Islet precursor cell (in vitro differentiated cells): ENCODE measurements around the gene ASTL.

Experiments used
- DNase-seq: peaks from one replicate; pipeline ENCODE4 v3.0.0-alpha.2; 2018

Gene ASTL

DNA sequence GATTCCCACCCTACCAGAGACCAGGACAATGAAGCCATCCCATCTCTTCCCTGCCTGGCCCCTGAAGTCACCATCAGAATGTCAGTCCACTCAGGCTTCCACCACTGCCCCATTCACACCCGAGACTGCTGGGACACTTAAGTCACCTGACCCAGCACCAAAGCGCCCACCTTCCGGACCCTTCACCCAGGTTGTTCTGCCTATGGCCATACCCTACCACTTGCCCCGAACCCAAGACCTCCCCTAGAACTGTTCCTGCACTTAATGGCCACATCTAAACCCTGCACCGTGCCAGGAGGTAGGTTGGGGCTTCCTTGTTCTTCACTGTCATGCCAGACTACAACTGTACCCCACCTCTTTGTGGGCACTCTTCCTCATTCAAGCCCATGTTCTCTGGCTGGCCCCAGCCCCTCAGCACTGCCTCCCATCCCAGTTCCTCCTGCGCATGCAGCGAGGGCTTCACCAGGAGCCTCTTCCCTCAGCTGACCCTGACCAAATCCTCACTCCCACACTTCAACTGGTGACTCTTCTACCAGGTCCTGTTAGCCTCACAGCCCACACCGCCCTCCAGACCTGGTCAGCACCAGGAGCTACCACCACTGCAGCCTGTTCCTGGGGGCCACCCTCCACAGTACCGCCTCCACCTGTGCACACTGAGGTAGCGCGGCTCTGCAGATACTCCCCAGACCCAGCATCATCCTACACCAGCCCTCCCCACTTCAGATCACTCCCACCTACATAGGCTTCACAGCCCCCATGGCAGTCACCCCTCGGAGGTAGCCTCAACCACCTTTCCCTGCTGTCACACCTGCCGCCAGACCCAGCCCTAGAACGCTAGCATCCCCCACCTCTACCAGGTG lies 13.7 kb downstream of the ASTL start:
- DNase-seq = no peak

DNA sequence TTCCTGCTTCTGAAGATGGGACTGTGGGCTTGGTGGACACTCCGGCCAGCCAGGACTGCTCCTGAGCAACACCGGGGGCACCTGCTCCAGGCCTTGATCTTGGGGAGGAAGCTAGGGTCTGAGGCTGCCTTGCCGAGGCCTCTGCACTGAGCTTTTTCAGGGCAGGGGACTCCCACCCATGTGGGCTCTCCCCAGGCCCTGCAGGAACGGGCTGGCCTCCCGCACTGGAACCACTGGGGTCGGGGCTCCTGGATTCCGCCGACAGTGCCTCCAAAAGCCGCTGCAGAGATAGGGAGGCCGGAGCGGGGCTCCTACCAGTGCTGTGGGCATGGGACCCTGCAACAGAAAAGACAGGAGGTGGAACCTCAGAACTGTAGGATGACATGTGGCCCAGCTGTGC lies 14.4 kb downstream of the ASTL start:
- DNase-seq = no peak

DNA sequence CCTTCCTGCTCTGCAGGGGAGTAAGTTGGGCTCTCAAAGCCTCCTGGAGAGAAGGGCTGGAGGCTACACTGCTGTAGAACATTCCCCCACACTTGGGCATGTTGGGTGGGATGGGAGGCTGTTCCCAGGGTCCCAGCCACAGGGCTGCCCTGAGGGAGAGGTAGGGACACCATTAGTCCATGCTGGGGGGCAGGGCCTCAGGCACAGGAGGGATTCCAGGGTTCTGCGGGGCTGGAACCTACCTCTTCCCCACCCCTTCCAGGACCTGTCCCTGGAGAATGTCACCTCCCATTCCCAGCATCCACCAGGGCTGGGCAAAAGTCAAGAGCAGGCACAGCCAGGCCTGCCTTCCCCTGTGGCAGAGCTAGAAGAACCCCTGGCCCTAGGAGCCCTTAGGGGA lies 15.0 kb downstream of the ASTL start:
- no peak for DNase-seq

DNA sequence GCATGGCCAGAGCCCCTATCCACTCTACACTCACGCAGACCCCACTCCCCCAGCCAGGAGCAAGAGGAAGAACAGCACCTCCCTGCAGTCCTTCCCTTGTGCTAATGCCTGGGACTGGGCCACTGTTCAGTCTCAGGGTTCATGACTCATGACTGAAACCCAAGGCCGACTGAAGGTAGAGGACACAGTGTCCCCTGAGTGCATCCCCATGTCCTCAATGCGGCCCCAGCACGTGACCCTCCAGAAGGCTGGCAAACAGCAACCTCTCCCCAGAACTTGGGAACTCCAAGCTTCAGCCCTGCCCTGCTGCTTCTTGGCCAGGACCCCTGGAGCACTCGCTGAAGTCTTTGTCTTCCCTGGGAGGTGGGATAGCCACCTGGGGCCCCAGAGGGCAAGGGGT lies 15.9 kb downstream of the ASTL start:
- no peak for DNase-seq

DNA sequence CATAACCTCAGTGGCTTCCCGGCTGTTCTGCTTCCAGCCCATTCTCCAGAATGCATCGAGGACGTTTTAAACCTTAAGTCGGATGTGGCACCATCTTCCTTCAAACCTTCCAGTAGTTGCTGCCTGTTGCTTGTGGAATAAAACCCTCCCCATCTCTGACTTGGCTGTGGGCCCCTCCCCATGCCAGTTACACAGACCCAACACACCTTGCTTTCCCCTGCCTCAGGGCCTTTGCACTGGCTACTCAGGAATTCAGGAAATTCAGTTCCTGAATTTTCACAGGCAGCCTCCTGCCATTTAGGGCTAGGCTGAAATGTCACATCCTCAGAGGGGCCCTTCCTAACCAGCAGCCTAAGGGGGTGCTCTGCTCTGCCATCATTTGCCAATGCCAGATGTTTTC lies 16.9 kb downstream of the ASTL start:
- no peak for DNase-seq

DNA sequence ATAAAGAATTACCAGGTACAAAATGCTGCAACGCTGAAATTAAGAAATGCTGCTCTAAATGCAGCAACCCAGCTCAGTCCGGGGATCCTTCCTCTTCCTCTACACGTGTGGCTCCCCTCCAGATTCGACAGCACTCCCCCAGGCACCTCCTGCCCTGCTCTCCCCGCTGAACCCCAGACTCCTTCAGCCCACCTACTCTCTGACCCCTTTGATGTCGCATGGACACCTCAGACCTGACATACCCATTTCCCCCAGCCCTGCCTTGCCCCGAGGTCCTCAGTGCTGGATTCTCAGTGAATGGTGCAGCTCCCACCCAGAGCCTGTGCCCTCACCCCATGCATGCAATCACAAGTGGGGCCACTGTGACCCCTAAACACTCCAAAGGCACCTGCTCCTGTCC lies 17.3 kb downstream of the ASTL start:
- no peak for DNase-seq

DNA sequence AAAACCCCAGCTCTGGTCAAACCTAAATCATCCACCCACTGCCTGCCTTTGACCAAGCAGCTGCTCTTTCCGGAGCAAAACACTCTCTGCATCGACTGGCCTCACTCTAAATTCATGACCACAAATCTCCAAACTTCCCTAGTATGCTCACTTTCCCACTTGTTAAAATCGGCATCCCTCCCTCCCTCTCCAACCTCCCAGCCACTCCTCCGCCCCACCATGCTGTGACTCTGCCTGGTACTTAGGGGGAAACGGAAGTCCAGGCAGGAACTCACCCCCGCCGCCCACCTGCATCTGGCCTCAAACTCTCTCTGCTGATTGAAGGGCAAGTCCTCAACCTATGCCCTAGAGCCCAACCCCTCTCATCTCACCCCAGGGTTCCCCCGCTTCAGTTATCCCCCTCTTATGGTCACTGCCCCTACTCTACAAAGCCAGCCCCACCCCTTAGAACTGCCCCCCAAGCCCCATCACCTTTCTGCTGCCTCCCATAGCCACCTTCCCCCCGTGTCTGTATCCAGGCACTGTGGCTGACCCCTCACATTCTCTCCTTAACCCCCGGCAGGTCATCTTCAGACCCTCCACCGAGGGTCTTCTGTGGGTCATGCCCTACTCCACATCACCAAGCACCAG lies 18.1 kb downstream of the ASTL start:
- no peak for DNase-seq

DNA sequence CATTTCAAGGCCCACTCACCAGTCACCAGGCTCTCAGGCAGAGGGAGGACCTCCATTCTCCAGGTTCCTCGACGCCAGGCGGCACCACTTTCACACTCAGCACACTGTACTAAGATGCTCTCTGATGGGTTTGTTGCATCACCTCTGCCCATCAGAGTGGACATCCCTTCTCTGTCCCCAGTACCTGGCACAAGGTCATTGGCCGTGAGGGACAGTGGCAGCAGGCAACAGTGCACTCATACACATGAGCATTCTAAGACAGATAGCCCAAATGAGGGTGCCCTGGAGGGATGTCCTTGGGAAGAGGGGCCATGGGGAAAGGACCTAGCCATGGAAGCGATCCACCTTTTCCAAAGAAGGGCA lies 18.9 kb downstream of the ASTL start:
- DNase-seq = no peak

DNA sequence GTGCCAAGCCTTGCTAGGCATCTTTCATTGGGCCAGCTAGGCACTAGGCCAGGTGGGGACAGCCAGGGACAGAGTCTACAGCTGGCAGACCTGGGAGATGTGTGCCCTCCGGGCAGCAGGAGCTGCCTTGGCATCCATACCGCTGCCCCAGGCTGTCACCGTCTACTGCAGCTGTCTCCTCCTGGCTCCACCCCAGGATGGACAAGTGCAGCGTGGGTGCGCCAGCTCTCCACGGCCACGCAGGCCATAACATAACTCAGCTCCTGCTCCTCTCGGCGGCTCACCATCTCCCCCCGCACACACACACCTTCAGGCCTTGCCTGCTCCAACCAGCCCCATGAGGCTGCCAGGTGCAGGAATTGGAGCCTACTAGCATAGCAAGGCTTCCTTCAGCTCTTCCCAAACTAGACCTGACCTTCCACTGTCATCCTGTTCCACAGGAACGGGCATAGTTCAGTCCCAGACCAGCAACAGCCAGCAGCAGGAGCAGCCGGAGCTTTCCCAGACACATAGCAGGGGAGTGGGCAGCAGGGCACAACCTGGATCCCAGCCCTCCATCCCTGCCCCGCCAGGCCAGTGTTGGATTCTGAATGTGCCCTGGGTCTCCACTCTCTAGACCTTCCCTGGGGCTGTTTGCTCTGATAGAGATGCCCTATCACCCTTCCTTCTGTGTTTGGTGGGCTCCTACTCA lies 19.5 kb downstream of the ASTL start:
- no peak for DNase-seq

DNA sequence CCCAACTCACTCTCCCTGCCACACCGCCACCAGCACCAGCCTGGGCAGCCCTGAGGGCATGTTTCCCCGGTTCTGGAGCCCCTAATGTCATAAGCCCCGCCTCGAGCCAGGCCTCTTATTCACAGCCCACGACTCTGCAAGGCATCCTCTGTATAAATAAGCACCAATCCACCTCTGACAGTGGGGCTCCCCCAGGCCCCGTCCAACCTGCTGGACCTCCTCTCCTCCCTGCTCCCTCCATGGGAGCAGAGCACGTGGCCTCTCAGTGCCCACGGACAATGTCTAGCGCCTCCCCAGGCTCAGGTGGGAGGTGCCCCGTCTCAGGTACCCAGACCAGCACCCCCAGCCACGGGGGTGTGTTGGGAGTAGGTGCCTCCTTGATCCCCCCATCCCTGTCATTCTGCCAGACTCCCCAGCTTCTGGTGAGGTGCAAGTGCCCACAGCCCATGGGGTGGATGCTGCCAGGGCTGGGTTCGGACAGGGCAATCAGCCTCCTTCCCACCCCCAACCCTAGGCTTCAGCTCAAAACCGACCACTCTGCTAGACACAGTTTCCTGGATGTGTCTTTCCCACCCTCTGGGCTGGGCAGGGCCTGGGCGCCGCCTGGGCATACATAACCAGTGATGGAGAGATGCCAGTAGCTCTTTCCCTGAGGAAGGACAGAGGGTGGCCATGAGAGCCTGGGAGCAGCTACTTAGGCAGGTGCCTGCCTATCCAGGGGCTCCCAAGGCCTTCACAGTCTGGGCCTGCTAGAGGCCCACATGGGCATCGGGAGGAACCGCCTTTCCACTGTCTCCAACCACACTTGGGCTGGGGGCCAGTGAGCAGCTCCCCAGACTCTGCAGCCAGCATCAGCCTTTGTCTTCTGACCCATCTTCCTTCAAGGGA lies 20.4 kb downstream of the ASTL start:
- no peak for DNase-seq

DNA sequence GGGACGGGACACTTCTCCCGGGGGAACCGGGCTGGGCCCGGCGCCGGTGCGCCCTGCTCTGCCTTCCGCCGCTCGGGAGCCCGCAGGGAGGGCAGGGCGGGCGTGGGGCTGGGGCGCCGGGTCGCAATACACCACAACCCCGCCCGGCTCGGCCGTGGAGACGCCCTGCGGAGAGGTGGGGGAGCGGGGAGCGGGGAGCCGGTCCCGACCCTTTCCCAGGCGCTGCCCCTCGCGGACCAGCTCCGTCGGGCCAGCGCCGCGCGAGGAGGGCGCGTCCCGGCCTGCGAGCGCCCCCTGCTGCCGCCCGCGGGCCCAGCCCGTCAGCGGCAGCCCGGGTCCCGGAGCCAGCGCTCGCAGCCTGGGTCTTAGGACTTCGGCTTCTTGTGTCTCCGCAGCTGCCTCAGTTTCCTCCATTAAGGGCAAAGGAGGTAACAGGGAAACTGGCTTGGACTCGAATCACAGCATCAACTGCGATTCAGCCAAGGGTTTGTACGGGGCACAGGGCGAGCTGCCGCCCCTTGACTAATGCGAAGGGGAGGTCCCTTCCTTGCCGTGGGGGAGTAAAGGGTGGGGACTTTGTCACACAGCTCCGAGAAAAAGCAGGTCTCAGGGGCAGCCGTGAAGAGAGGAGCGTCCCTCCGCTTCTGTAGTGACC lies 21.3 kb downstream of the ASTL start:
- peak; percentile 77 for DNase-seq

DNA sequence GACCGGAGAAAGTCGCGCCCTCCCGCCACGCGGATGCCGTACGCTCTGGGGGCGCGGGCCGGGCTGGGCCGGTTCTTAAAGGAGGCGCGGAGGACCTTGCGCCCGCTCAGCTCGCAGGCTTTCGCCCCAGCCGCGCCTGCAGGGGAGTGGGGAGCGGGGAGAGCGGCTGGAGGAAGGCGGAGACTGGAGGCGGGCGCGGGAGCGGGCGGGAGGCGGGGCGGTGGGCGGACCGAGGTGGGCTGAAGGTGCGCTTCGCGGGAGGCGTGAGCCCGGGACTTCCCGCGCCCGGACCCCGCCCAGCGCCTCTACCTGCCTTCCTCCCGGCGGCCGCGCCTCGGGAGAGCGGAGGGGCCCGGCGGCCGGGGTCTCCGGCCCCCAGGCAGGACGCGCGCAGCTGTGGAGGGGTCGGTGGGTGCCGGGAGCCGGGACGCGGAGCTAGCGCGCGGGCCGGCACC lies 21.9 kb downstream of the ASTL start, which contains the start of gene ADRA2B:
ADRA2B (minus strand) TSS at position 148 of the 455 bp plus-strand sequence. CDS start 422 bp downstream, outside the sequence.
- DNase-seq = peak; percentile 91

DNA sequence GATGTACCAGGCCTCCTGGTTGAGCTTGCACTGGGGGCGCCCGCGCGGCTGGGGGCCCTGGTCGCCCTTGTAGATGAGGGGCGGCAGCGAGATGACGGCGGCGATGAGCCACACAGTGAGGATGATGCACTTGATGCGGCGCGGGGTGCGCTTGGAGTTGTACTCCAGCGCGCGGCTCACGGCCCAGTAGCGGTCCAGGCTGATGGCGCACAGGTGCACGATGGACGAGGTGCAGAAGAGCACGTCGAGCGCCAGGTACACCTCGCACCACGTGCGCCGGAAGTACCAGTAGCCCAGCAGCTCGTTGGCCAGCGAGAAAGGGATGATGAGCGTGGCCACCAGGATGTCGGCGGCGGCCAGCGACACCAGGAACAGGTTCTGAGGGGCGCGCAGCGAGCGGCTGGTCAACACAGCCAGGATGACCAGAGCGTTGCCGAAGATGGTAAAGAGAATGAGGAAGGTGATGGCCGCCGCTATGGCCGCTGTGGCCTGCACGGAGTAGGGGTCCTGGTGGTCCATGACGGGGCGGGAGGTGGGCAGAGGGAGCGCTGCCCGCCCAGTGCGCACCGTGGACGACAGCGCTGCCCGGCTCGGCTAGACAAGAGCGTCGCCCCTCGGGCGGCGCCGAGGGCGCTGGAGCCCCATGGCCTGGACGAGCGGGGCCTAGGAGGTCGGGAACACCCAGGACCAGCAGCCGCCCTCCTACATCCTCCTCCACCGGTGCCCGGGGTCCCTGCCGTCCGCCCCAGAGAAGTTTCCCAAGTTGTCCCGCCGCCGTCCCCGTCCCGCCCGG lies 22.5 kb downstream of the ASTL start:
- no peak for DNase-seq

DNA sequence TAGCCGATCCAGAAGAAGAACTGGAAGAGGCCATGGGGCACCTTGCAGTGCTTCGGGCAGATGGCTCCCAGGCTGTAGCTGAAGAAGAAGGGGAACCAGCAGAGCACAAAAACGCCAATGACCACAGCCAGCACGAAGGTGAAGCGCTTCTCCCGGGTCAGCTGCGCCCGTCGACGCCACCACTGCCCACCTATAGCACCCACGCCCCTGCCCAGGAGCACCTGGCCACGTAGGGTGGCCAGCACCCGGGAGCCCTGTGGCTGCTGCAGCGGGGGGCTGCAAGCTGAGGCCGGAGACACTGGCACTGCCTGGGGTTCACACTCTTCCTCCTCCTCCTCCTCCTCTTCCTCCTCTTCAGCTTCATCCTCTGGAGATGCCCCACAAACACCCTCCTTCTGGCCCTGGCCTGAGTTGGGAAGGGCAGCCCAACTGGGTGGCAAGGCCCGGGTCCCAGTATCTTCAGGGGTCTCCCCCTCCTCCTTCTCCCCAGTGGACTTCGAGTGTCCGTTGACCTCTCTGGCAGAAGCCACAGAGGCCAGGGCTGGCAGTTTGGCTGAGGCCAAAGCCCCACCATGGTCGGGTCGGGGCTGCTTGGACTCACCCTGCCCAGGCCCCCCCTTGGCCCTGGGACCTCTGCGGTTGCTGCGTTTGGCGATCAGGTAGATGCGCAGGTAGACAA lies 23.3 kb downstream of the ASTL start:
- no peak for DNase-seq

DNA sequence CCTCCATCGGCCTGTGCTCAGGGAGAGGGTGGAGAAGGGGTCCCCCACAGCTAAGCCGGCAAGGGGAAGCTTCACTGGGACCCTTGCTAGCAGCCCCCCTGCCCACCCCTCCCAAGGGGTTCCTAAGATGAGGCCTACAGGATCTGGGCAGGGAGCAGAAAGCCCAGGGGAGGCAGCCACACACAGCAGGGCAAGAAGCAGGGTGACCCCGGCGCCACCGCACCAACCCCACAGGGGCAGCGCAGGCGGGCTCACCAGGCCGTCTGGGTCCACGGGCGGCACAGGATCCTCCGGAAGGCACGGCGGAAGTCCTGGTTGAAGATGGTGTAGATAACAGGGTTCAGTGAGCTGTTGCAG lies 23.8 kb downstream of the ASTL start:
- DNase-seq = no peak

DNA sequence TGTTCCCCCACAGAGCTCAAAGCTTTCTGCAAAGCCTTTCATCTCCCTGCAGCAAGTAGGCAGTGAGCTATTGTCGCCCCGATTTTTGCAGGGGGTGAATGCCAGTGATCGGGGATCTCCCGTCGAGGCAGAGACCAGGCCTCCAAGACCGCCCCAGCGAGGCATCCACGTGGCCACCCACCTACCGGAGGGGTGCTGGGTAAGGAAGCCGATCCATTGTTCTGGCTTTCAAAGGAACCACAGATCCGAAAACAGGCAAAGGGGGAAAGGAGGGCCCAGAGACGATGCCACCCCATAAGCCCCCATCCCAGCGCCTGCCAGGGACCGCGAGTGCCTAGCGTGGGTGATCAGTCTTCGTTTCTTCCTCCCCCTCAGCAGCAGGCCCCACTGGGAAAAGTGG lies 24.4 kb downstream of the ASTL start:
- DNase-seq = no peak

DNA sequence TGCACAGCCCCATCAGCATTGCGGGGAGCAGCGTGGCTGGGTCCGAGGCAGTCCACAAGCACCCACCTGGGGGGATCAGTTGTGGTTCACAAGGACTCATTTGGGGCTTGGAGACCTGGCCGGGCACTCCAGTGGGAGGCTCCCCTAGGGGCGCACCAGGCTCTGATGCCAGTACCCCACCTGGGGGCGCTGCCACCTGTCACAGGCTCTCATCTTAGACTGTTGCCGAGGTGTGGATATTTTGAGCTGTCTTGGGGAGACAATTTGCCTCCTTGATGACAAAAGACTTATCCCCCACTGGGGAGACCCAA lies 25.0 kb downstream of the ASTL start:
- no peak for DNase-seq

DNA sequence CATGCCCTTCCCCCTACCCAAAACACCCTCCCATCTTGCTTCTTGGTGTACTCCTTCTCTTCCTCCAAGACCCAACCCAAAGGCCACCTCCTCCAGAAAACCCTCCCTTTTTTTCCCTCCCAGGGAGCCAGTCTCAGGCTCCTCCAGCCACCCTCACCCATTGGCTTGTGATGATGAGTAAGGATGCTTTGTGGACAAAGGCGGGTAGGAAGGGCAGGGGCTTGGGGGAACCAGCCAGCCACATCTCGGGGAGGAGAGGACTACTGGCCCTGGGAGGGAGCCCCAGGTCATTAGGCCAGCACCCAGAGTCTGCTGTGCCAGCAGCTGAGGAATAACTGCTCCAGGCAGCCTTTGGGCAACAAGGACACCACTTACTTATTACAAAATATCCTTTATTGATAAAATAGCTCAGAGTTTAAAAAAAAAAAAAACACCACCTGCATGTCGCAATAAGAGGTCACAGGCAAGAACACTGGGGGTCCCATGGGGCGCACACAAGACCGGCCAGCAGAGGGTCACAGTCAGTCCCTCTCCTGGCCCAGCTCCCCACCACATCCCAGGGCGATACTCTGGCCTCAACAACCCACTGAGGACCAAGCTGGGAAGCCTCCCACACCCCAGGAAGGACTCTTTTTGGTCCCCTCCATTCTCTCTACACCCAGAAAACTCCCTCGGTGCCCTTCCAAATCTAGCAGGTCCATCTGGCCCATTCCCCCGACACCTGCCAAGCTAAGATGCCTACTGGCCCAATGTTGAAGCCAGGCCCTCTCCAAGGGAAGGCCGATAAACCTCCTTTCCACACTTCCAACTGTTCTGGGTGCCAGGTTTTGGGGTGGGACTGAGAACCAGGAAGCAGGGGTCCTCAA lies 25.6 kb downstream of the ASTL start:
- no peak for DNase-seq

DNA sequence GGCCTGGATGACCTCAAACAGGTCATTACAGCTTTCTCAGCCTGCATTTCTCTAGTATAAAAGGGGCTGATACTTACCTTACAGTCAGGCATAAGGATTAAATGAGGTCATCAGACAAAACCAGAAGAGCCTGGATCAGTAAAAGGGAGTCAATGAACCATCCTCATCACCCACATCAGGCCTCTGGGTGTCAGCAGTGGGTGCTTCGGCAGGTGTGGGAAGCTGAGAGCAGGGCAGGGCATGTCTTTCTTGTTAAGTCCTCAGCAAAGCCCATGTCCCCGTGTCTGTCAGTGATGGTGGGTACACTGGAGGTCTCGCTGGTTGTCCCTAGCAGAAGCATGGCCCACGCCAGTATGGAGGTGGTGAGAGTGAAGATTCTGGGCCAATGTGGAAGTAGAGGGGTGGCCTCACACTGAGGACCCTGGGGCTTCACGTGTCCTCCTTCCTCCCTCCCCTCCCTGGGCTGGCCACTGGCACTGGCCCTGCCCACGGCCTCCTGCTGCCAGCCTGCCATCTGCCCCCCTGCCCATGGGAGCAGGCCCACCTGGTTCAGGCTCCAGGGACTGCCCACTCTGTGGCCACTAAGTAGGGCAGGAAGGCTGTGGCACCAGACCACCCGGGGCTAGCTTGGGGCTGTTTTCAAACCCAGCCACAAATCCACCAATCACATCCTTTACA lies 26.3 kb downstream of the ASTL start:
- DNase-seq = no peak

DNA sequence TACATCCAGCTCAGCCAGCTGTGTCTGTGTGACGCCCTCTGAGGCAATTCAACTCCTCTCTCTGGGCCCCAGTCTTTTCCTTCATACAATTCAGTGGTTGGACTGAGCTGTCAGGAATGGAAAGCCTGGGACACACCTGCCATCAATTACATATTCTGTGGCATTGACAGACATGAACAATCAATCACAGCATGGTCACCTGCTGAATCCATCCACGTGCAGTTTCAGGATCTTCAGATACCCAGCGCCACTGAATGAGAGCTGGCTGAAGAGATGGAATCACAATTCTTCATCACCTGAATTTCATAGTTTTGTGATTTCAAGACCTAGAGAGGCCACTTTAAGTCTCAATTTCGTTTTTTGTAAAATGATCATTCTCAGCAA lies 27.1 kb downstream of the ASTL start:
- no peak for DNase-seq
